Peyer's patch (tissue), 4 donors: ENCODE data around the gene VWA5B1.

Source experiments
- POLR2A ChIP-seq, 2 donors: fragments of 450-650 bp; IDR thresholded peaks; one replicate each; pipeline ENCODE4 v1.5.1; 2017; ENCODE audit warnings: antibody characterized with exemption in 2 of 2, mild to moderate bottlenecking in 2 of 2, moderate library complexity in 2 of 2
- TF ChIP-seq, protein P1 (sequence below), 6 experiments: fragments of 450-650 bp in 4 of 6; fragments of 200-600 bp in 2 of 6; sonication (generic) in 1 of 6; IDR thresholded peaks; one replicate each; pipeline ENCODE4 v1.5.1; 2017 to 2019; ENCODE audit warnings: antibody characterized with exemption in 6 of 6, mild to moderate bottlenecking in 3 of 6, moderate library complexity in 1 of 6

- TF ChIP-seq POLR2A (IDR thresholded peaks at IDR 0.05) = no peak
- TF ChIP-seq, protein P1, sequence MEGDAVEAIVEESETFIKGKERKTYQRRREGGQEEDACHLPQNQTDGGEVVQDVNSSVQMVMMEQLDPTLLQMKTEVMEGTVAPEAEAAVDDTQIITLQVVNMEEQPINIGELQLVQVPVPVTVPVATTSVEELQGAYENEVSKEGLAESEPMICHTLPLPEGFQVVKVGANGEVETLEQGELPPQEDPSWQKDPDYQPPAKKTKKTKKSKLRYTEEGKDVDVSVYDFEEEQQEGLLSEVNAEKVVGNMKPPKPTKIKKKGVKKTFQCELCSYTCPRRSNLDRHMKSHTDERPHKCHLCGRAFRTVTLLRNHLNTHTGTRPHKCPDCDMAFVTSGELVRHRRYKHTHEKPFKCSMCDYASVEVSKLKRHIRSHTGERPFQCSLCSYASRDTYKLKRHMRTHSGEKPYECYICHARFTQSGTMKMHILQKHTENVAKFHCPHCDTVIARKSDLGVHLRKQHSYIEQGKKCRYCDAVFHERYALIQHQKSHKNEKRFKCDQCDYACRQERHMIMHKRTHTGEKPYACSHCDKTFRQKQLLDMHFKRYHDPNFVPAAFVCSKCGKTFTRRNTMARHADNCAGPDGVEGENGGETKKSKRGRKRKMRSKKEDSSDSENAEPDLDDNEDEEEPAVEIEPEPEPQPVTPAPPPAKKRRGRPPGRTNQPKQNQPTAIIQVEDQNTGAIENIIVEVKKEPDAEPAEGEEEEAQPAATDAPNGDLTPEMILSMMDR (IDR thresholded peaks at IDR 0.05) = peak in 3 of 6 experiments; percentile 34 to 54 (median 45)
These were observed 18.9 kb upstream of the VWA5B1 start for GRCh38 chr1:20271498-20272400.
